A549 (cell line): Measurements from ENCODE around the gene TRAPPC4. TPM values are rescaled to one million over a fixed set of nuclear protein-coding genes. Genes with fewer than 3 reads are reported as not detected.

Source experiments
- ATAC-seq, 2 experiments: fragments of 200-7000 bp in 1 of 2; fragments of >200 bp in 1 of 2; cut with Nextera tagmentation in 1 of 2; cut with Tn5 transposase in 1 of 2; 3 replicates each; pipeline versions ENCODE4 v1.8.0 to v1.9.1; 2018 to 2020; ENCODE audit warnings: mild to moderate bottlenecking in 1 of 2, moderate library complexity in 1 of 2
- CTCF ChIA-PET: fragments of 300-600 bp; sonication (Branson Sonifier 250); formaldehyde crosslinking; extraction: SDS; loops from one replicate; lab custom pipeline; 2021; ENCODE audit warnings: antibody characterized with exemption, inconsistent platforms; lab: Yijun Ruan, JAX
- POLR2A ChIA-PET: fragments of 350-600 bp; formaldehyde crosslinking; extraction: SDS; loops from one replicate; lab custom pipeline; 2021; ENCODE audit warnings: antibody characterized with exemption, inconsistent platforms; lab: Yijun Ruan, JAX
- DNase-seq, 2 experiments: peaks; one replicate each; pipeline versions ENCODE4 v3.0.0 to v3.0.0-alpha.2; 2011 to 2016; ENCODE audit warnings: low read depth in 1 of 2, low spot score in 1 of 2
- FAIRE-seq: peaks from 2 replicates; lab custom pipeline; 2011; peaks lifted over from hg19 to GRCh38; lab: Jason Lieb, UNC
- H3K27ac ChIP-seq, 2 experiments: fragments of >200 bp; sonication (Bioruptor Twin); formaldehyde crosslinking; 3 replicates each; pipeline ENCODE4 v1.5.1; 2016 to 2017
- H3K4me1 ChIP-seq: fragments of >200 bp; sonication (Bioruptor Twin); formaldehyde crosslinking; 3 replicates; pipeline ENCODE4 v1.6.1; 2016
- H3K4me2 ChIP-seq: fragments of >200 bp; sonication (Bioruptor Twin); formaldehyde crosslinking; 3 replicates; pipeline ENCODE4 v1.6.1; 2016
- H3K4me3 ChIP-seq: fragments of >200 bp; sonication (Bioruptor Twin); formaldehyde crosslinking; 3 replicates; pipeline ENCODE4 v1.5.1; 2016
- H3K9me3 ChIP-seq: fragments of >200 bp; sonication (Bioruptor Twin); formaldehyde crosslinking; 3 replicates; pipeline ENCODE4 v1.6.1; 2016
- CBX2 ChIP-seq: fragments of 200-600 bp; sonication (generic); IDR thresholded peaks from 2 replicates; pipeline ENCODE4 v1.6.1; 2016; ENCODE audit warnings: low read depth, mild to moderate bottlenecking, borderline replicate concordance
- CBX8 ChIP-seq: fragments of 200-600 bp; sonication (generic); IDR thresholded peaks from 2 replicates; pipeline ENCODE4 v1.6.1; 2016
- CEBPB ChIP-seq, 2 experiments: fragments of >200 bp in 1 of 2; sonication (Bioruptor Twin) in 1 of 2; formaldehyde crosslinking in 1 of 2; IDR thresholded peaks; 2 replicates each; pipeline ENCODE4 v1.6.1; 2012 to 2016
- CHD2 ChIP-seq: fragments of 150-350 bp; IDR thresholded peaks from 2 replicates; pipeline ENCODE4 v1.6.1; 2014; ENCODE audit warnings: low read length; ENCODE audit not compliant: partially characterized antibody
- EHMT2 ChIP-seq: fragments of 200-600 bp; sonication (generic); IDR thresholded peaks from 2 replicates; pipeline ENCODE4 v1.6.1; 2016; ENCODE audit warnings: antibody characterized with exemption, low read depth, mild to moderate bottlenecking, moderate library complexity
- EP300 ChIP-seq, 2 experiments: fragments of >200 bp; sonication (Bioruptor Twin); formaldehyde crosslinking; IDR thresholded peaks; 2 replicates in 1 of 2; 3 replicates in 1 of 2; pipeline ENCODE4 v1.6.1; 2016 to 2017
- ESRRA ChIP-seq: fragments of 150-350 bp; IDR thresholded peaks from 2 replicates; pipeline ENCODE4 v1.6.1; 2014; ENCODE audit warnings: mild to moderate bottlenecking, low read length, borderline replicate concordance
- FOSB ChIP-seq: fragments of 250-450 bp; sonication (Bioruptor Pico); IDR thresholded peaks from 2 replicates; pipeline ENCODE4 v1.5.0; 2020; ENCODE audit warnings: mild to moderate bottlenecking, moderate library complexity
- FOSL2 ChIP-seq, 2 experiments: fragments of 450-650 bp in 1 of 2; fragments of >200 bp in 1 of 2; sonication (Bioruptor Twin) in 1 of 2; formaldehyde crosslinking; IDR thresholded peaks; 2 replicates each; pipeline versions ENCODE4 v1.5.0 to v1.6.1; 2016 to 2020; ENCODE audit warnings: mild to moderate bottlenecking in 1 of 2, moderate library complexity in 1 of 2
- FOXS1 ChIP-seq: fragments of 250-450 bp; sonication (Bioruptor Pico); IDR thresholded peaks from 2 replicates; pipeline ENCODE4 v1.5.0; 2020; ENCODE audit warnings: mild to moderate bottlenecking, moderate library complexity
- GATA3 ChIP-seq: IDR thresholded peaks from 2 replicates; pipeline ENCODE4 v1.6.1; 2012; ENCODE audit warnings: borderline replicate concordance
- HOXB5 ChIP-seq: fragments of 250-450 bp; sonication (Bioruptor Pico); IDR thresholded peaks from 2 replicates; pipeline ENCODE4 v1.5.0; 2020; ENCODE audit warnings: mild to moderate bottlenecking, moderate library complexity
- JUNB ChIP-seq: fragments of >200 bp; sonication (Bioruptor Twin); formaldehyde crosslinking; IDR thresholded peaks from 2 replicates; pipeline ENCODE4 v1.6.1; 2016
- KDM5A ChIP-seq: fragments of 200-600 bp; sonication (generic); IDR thresholded peaks from 2 replicates; pipeline ENCODE4 v1.6.1; 2016; ENCODE audit warnings: antibody characterized with exemption, mild to moderate bottlenecking
- RAD21 ChIP-seq, 2 experiments: fragments of >200 bp in 1 of 2; sonication (Bioruptor Twin) in 1 of 2; formaldehyde crosslinking in 1 of 2; IDR thresholded peaks in 1 of 2; conservative IDR thresholded peaks in 1 of 2; 2 replicates in 1 of 2; 3 replicates in 1 of 2; pipeline ENCODE4 v1.6.1; 2012 to 2018; ENCODE audit warnings: inconsistent platforms in 1 of 2
- RCOR1 ChIP-seq: fragments of 150-350 bp; IDR thresholded peaks from 2 replicates; pipeline ENCODE4 v1.6.1; 2014; ENCODE audit warnings: antibody characterized with exemption, low read length, low read depth
- SMC3 ChIP-seq: fragments of >200 bp; sonication (Bioruptor Twin); formaldehyde crosslinking; IDR thresholded peaks from 3 replicates; pipeline ENCODE4 v1.6.1; 2018; ENCODE audit warnings: inconsistent platforms
- ZSCAN20 ChIP-seq: fragments of 250-450 bp; sonication (Bioruptor Pico); IDR thresholded peaks from 2 replicates; pipeline ENCODE4 v1.8.0; 2022; ENCODE audit warnings: mild to moderate bottlenecking, moderate library complexity
- WGBS: methylation state at CpG from one replicate; pipeline ENCODE4 v1.1.6; 2017; ENCODE audit errors: missing lambda C conversion rate; 5-methylcytosine and 5-hydroxymethylcytosine counted together
- polyA plus RNA-seq, 4 experiments: library from polyadenylated mRNA; depleted of rRNA in 3 of 4; stranded (reverse); fragments of >200 nt; fragmentation: RNase III in 1 of 4; extraction: RNeasy Plus Mini Kit Qiagen cat#74134 plus additional on column Dnase treatment in 1 of 4; gene quantifications; 2 replicates in 3 of 4; 3 replicates in 1 of 4; pipeline ENCODE4 v1.2.3, GENCODE V29; 2011 to 2017
- TF ChIP-seq, protein P1 (sequence below): IDR thresholded peaks from 2 replicates; pipeline ENCODE4 v1.6.1; 2012
- TF ChIP-seq, protein P2 (sequence below): fragments of 200-600 bp; sonication (generic); IDR thresholded peaks from 2 replicates; pipeline ENCODE4 v1.6.1; 2016; ENCODE audit warnings: antibody characterized with exemption, mild to moderate bottlenecking, moderate library complexity
- TF ChIP-seq, protein P3 (sequence below): IDR thresholded peaks from 2 replicates; pipeline ENCODE4 v1.6.1; 2012

The TRAPPC4 gene
- polyA plus RNA-seq, 2 of the 4 experiments (the other 2 are of a cell fraction) = 71.6 to 77.7 TPM

DNA sequence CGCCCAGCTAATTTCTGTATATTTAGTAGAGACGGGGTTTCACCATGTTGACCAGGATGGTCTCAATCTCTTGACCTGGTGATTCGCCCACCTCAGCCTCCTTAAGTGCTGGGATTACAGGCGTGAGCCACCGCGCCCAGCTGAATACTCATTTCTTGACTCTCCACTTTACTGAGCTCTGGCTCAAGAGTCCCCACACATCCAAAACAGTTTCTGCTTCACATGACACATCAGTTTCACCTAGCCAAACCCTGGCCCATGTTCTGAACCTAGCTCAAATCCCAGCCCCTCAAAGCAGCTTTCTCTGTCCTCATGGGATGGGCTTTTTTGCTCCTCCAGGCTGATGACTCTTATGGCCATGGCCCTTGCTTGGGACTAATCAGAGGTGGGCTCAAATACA, 28.6 kb downstream of the TRAPPC4 start:
- no peak overlapping the region for H3K4me3 ChIP-seq
- ChIA-PET CTCF (interaction anchor here (1.0 to 3.2 kb wide), 4 partner anchors 9 to 55 kb away, joined by 3 to 11 read pairs (median 6); partner anchors contain the start of genes HYOU1 and SLC37A4), POLR2A (interaction anchor here (1.4 kb wide), 1 partner anchor 9 kb away, joined by 5 read pairs; the partner anchor contains the start of gene HYOU1)
- H3K9me3 ChIP-seq = no peaks in the 10 kb centered on the region
- DNase-seq (no peak), ATAC-seq (no peak), FAIRE-seq (no peak)
- no peak for TF ChIP-seq HOXB5 (CRISPR knock-in tag)
- TF ChIP-seq RCOR1 = no peak
- H3K4me1 ChIP-seq = no peaks in the 10 kb centered on the region
- WGBS = 86% methylated on average over 6 of the region's 6 CpGs
- no peak overlapping the region for H3K4me2 ChIP-seq
- no peak overlapping the region for H3K27ac ChIP-seq

DNA sequence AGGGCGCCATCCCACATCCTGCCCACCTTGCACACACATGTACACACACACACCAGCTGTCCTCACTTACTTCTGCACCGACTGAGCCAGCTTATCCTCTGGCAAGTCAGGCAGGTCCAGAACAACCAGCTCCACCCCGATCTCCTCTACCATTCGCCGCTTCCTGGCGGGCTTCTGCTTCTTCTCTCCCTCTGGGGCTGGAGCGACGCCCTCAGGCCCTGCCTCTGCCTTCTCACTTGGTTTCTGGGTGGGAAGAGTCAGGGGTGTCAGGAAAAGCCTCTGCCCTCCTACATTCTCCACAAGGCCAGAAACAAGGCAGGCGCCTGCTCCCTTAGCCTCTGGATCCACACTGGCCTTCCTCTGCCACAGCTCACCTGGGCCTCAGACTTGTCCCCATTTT, 30.1 kb downstream of the TRAPPC4 start:
- POLR2A ChIA-PET = no interaction called here

DNA sequence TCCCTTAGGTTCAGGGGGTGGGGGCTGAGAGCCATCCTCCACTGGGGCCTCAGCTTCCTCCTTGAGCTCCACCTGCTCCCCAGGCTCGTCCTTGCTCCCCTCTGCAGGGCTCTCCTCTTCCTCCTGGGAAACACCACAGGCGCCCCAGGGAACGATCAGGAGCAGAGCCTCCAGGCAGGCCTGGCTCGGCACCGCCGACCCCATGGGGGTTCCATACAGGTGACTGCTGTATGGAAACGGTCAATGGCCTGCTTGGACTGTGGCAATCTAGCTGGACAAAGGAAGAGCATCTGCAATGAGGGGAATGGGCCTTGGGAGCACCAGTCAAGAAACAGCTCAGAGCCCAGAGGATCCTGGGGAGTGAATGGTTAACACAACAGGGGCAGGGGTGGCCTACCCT, 30.5 kb downstream of the TRAPPC4 start:
- ATAC-seq = no peak
- Histone ChIP-seq H3K4me2 (no peak overlapping the region), H3K4me1 (no peaks in the 10 kb centered on the region), H3K4me3 (no peak overlapping the region), H3K9me3 (no peaks in the 10 kb centered on the region), H3K27ac (no peak overlapping the region)
- 94% methylated on average over 6 of the region's 7 CpGs for WGBS
- no peak for TF ChIP-seq CBX2
- CTCF ChIA-PET = interaction anchor here (3.2 kb wide), 1 partner anchor 18 kb away, joined by 11 read pairs; the partner anchor contains the start of gene SLC37A4
- FAIRE-seq = no peak
- DNase-seq = no peak
- POLR2A ChIA-PET = no interaction called here

More for the DNA sequence above, 30.1 kb downstream of the TRAPPC4 start:
- FAIRE-seq (no peak), ATAC-seq (no peak), DNase-seq (no peak)
- no peaks in the 10 kb centered on the region for H3K4me1 ChIP-seq
- CTCF ChIA-PET = interaction anchor here (0.7 to 3.2 kb wide), 2 partner anchors 17 to 426 kb away, joined by 3 to 11 read pairs; partner anchors contain the start of gene SLC37A4
- whole genome bisulfite sequencing = 98% methylated on average over 9 of the region's 9 CpGs
- H3K27ac ChIP-seq = no peak overlapping the region
- H3K9me3 ChIP-seq = no peaks in the 10 kb centered on the region
- TF ChIP-seq JUNB (no peak), CEBPB (IDR thresholded peaks at IDR 0.05) (no peak), FOXS1 (CRISPR knock-in tag) (no peak), CHD2 (no peak), FOSB (no peak), FOSL2 (IDR thresholded peaks at IDR 0.05) (no peak), FOSL2 (CRISPR knock-in tag; IDR thresholded peaks at IDR 0.05) (no peak), EP300 (IDR thresholded peaks at IDR 0.05) (no peak)
- no peak overlapping the region for H3K4me3 ChIP-seq
- no peak overlapping the region for H3K4me2 ChIP-seq

DNA sequence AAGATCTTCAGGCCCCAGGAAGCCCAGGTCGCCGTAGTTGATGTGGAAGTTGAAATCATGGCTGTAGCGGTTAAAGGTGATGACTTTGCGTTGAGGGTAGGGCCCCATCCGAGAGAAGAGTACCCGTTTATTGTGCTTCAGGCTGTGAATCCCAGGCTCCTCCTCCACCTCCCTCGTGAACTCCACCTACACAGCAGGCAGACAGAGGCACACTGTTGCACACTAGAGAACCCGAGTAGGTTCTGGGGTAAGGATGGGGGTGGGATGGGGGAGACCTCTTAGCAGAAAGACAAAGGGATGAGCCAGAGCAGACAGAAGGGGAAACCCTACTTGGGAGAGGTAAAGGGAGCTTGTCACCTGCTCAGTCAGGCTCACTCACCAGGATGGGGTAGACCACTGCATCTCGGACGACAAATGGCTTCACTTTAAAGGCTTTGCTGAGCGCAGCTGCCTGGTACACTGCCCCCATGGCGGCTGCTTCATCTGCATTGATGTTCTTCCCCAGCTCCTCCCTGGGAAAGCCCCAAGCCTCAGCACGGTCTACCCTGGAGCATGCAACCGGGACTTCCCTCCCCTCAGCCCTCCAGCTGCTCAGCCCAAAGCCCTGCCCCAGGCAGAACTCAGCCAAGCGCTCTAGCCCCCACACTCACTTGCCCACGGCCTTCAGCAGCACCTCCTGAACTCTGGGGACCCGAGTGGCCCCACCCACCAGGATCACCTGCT, 33.0 kb downstream of the TRAPPC4 start:
- POLR2A ChIA-PET = no interaction called here
- CTCF ChIA-PET = interaction anchor here (0.9 kb wide), 1 partner anchor 121 kb away, joined by 4 read pairs; no protein-coding TSS in a partner anchor
- no peak for DNase-seq
- TF ChIP-seq, protein P1, sequence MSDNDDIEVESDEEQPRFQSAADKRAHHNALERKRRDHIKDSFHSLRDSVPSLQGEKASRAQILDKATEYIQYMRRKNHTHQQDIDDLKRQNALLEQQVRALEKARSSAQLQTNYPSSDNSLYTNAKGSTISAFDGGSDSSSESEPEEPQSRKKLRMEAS = no peak
- no peak for TF ChIP-seq CHD2
- no peak for TF ChIP-seq EHMT2
- TF ChIP-seq ZSCAN20 (CRISPR knock-in tag) = no peak
- TF ChIP-seq, protein P2, sequence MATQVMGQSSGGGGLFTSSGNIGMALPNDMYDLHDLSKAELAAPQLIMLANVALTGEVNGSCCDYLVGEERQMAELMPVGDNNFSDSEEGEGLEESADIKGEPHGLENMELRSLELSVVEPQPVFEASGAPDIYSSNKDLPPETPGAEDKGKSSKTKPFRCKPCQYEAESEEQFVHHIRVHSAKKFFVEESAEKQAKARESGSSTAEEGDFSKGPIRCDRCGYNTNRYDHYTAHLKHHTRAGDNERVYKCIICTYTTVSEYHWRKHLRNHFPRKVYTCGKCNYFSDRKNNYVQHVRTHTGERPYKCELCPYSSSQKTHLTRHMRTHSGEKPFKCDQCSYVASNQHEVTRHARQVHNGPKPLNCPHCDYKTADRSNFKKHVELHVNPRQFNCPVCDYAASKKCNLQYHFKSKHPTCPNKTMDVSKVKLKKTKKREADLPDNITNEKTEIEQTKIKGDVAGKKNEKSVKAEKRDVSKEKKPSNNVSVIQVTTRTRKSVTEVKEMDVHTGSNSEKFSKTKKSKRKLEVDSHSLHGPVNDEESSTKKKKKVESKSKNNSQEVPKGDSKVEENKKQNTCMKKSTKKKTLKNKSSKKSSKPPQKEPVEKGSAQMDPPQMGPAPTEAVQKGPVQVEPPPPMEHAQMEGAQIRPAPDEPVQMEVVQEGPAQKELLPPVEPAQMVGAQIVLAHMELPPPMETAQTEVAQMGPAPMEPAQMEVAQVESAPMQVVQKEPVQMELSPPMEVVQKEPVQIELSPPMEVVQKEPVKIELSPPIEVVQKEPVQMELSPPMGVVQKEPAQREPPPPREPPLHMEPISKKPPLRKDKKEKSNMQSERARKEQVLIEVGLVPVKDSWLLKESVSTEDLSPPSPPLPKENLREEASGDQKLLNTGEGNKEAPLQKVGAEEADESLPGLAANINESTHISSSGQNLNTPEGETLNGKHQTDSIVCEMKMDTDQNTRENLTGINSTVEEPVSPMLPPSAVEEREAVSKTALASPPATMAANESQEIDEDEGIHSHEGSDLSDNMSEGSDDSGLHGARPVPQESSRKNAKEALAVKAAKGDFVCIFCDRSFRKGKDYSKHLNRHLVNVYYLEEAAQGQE = no peak
- TF ChIP-seq RAD21 (conservative IDR thresholded peaks at IDR 0.05 in 1 of 2, IDR thresholded peaks at IDR 0.05 in 1 of 2) = no peak
- no peak for TF ChIP-seq CBX8
- TF ChIP-seq, protein P3, sequence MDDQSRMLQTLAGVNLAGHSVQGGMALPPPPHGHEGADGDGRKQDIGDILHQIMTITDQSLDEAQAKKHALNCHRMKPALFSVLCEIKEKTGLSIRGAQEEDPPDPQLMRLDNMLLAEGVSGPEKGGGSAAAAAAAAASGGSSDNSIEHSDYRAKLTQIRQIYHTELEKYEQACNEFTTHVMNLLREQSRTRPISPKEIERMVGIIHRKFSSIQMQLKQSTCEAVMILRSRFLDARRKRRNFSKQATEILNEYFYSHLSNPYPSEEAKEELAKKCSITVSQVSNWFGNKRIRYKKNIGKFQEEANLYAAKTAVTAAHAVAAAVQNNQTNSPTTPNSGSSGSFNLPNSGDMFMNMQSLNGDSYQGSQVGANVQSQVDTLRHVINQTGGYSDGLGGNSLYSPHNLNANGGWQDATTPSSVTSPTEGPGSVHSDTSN = no peak
- no peak for TF ChIP-seq KDM5A
- TF ChIP-seq ESRRA = no peak
- TF ChIP-seq GATA3 = no peak
- TF ChIP-seq SMC3 = no peak
- TF ChIP-seq, all 56 proteins: peak for 0
- no peak for FAIRE-seq
- Histone ChIP-seq H3K4me2 (no peak overlapping the region), H3K9me3 (no peaks in the 10 kb centered on the region), H3K27ac (no peak overlapping the region), H3K4me3 (no peak overlapping the region), H3K4me1 (peaks cover 5% of the 10 kb centered on the region; the same call in 2 of the 3 replicates)
- ATAC-seq = no peak
- 88% methylated on average over 14 of the region's 17 CpGs for WGBS
